Stimulated activated effector memory CD8-positive, alpha-beta T cell treated with anti-CD3 and anti-CD28 coated beads, Interleukin-12 subunit alpha, Interleukin-12 subunit beta, amount 100 ng/mL, for 72 hours (primary cell): ENCODE measurements around the gene PNMT.

Experiments
- ATAC-seq: fragments of 150-1000 bp; cut with Tn5 transposase; 2 replicates; pipeline ENCODE4 v1.10.0; 2021
- DNase-seq, 2 donors: peaks; one replicate each; pipeline ENCODE4 v3.0.0; 2021 to 2022; ENCODE audit warnings: low spot score in 2 of 2
- H3K27ac Mint-ChIP-seq: one replicate; pipeline ENCODE4 v1.8.0; 2022; ENCODE audit warnings: mild to moderate bottlenecking, mixed read lengths
- H3K36me3 Mint-ChIP-seq: one replicate; pipeline ENCODE4 v1.8.0; 2022; ENCODE audit warnings: mild to moderate bottlenecking, mixed read lengths
- H3K4me1 Mint-ChIP-seq: one replicate; pipeline ENCODE4 v1.8.0; 2022; ENCODE audit warnings: mixed read lengths
- H3K4me3 Mint-ChIP-seq: one replicate; pipeline ENCODE4 v1.8.0; 2022; ENCODE audit warnings: mild to moderate bottlenecking, mixed read lengths
- H3K9me3 Mint-ChIP-seq: one replicate; pipeline ENCODE4 v1.8.0; 2022; ENCODE audit warnings: mixed read lengths

PNMT gene

GRCh38 chr17:39659279-39660010 lies 8.8 kb upstream of the PNMT start:
- no peak for DNase-seq
- no peak overlapping the region for H3K4me3 Mint-ChIP-seq
- no peak for ATAC-seq
- no peaks in the 10 kb centered on the region for H3K9me3 Mint-ChIP-seq
- H3K27ac Mint-ChIP-seq, result no peak overlapping the region
- H3K36me3 Mint-ChIP-seq, result peaks cover 47% of the 10 kb centered on the region
- H3K4me1 Mint-ChIP-seq, result peaks cover 4% of the 10 kb centered on the region

GRCh38 chr17:39660011-39660360 lies 8.3 kb upstream of the PNMT start:
- H3K27ac Mint-ChIP-seq, result no peak overlapping the region
- no peak for ATAC-seq
- peaks cover 51% of the 10 kb centered on the region for H3K36me3 Mint-ChIP-seq
- H3K4me1 Mint-ChIP-seq, result peaks cover 4% of the 10 kb centered on the region
- no peak overlapping the region for H3K4me3 Mint-ChIP-seq
- H3K9me3 Mint-ChIP-seq, result no peaks in the 10 kb centered on the region
- DNase-seq, result no peak

DNA sequence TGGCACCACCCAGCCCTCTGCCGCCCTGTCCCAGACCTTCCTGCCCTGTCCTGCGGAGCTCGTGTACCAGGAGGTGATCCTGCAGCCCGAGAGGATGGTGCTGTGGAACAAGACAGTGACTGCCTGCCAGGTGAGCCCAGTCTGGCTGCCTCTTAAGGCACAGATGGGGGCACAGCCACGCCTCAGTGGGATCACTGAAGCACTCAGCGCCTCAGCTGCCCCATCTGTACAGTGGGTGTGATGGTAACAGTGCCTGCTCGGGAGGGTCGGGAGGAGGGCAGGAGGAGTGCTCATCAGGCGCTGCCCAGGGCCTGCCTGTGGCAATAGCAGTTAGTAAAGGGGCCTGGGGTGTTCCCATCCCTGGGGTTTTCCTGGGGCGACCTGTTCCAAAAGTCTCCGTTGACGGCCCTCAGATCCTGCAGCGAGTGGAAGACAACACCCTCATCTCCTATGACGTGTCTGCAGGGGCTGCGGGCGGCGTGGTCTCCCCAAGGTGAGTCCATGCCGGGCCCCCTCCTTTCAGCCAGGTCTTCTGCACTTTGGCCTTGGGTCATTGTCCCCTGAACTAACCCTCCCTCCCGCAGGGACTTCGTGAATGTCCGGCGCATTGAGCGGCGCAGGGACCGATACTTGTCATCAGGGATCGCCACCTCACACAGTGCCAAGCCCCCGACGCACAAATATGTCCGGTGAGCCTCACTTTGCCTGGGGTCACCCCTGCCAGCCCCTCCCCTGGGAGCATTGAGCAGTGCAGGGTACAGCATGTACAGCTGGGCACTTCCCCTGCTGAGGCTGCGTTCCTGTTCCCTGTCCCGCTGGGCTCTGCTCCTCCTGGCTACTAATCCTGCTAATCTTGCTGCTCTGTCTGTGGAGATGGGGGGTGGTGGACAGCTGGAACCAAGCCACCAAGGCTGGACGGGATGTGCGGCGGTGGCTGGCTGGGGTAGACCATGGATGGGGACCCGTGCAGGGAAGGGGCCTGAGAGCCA lies 7.6 kb upstream of the PNMT start:
- Mint-ChIP-seq H3K4me1 (peaks cover under 1% of the 10 kb centered on the region), H3K9me3 (no peaks in the 10 kb centered on the region), H3K36me3 (peaks cover 47% of the 10 kb centered on the region), H3K4me3 (no peak overlapping the region), H3K27ac (no peak overlapping the region)
- ATAC-seq (no peak), DNase-seq (no peak)

GRCh38 chr17:39661744-39662541 lies 6.3 kb upstream of the PNMT start:
- Mint-ChIP-seq H3K4me1 (peaks cover 5% of the 10 kb centered on the region), H3K27ac (no peak overlapping the region), H3K36me3 (peaks cover 41% of the 10 kb centered on the region), H3K9me3 (no peaks in the 10 kb centered on the region), H3K4me3 (no peak overlapping the region)
- no peak for ATAC-seq
- no peak for DNase-seq

- Mint-ChIP-seq H3K4me1 (peaks cover 5% of the 10 kb centered on the region), H3K4me3 (no peak overlapping the region), H3K9me3 (no peaks in the 10 kb centered on the region), H3K36me3 (peaks cover 33% of the 10 kb centered on the region), H3K27ac (no peak overlapping the region)
- DNase-seq (no peak), ATAC-seq (no peak)
Observed at GRCh38 chr17:39662551-39663339, 5.5 kb upstream of the PNMT start.

DNA sequence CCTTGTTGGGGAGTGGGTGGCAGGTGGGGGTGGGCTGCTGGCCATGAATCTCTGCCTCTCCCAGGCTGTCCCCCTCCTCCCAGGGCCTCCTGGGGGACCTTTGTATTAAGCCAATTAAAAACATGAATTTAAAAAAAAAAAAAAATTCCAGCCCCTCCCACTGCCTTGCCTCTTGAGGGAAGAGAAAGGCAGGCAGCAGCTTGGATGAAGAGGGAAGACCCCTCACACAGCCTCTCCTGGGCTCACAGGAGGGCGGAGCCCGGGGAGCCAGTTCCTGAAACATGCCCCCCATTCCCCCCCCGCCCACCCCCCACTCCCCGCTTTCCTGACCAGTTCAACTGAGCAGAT lies 4.9 kb upstream of the PNMT start:
- no peak for DNase-seq
- ATAC-seq, result no peak
- H3K9me3 Mint-ChIP-seq, result no peaks in the 10 kb centered on the region
- peaks cover 27% of the 10 kb centered on the region for H3K36me3 Mint-ChIP-seq
- H3K4me1 Mint-ChIP-seq, result peaks cover 10% of the 10 kb centered on the region
- no peak overlapping the region for H3K27ac Mint-ChIP-seq
- no peak overlapping the region for H3K4me3 Mint-ChIP-seq

- Mint-ChIP-seq H3K4me3 (no peak overlapping the region), H3K4me1 (peaks cover 16% of the 10 kb centered on the region), H3K36me3 (peaks cover 30% of the 10 kb centered on the region), H3K27ac (peak overlapping the region; percentile 48), H3K9me3 (no peaks in the 10 kb centered on the region)
- ATAC-seq, result no peak
- no peak for DNase-seq
Observed at GRCh38 chr17:39663688-39664580, 4.3 kb upstream of the PNMT start.

DNA sequence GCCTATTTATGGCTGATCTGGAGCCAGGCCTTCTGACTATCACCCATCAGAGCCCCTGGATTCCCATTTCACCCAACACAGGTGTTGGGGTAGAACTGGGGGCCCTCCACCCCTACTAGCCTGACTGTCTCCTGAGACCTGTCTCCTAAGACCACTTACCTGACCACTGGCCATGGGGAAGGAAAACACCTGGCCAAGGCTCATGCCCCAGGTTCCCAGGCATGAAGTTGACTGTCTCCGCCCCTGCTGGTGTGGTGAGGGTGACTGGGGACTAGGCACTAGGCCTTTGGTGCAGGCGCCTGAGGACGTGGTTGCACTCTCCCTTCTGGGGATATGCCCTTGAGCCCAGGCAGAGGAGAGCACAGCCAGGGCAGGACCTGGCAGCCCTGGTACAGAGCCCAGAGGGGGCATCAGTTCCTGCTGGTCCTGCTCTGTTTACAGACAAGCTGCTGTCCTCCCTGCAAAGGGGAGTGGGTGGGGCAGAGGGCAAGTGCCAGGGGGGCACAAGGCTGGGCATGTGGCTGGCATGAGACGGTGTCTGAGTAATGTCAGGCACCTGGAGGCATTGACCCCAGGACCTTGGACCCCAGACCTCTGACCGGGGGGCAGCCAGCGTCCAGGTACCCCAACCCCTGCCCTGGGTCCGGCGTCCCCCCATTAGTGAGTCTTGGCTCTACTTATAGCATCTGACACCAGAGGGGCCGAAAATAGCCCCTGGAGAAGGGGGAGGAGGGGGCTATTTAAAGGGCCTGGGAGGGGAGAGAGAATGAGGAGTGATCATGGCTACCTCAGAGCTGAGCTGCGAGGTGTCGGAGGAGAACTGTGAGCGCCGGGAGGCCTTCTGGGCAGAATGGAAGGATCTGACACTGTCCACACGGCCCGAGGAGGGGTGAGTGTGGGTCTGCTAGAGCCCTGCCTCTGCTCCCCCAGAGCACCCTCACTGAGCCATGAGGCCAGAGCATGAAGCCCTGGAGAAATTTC lies 3.4 kb upstream of the PNMT start, which contains the start of gene TCAP:
Gene TCAP (plus strand): TSS at position 769 of the 981 bp plus-strand sequence. CDS start 11 bp downstream, at position 780.
- Mint-ChIP-seq H3K9me3 (no peaks in the 10 kb centered on the region), H3K27ac (peak within 1 kb of the TSS; percentile 48), H3K36me3 (peaks cover 28% of the 10 kb centered on the region), H3K4me1 (peaks cover 17% of the 10 kb centered on the region), H3K4me3 (peak within 1 kb of the TSS; percentile 69)
- DNase-seq (no peak), ATAC-seq (no peak)

DNA sequence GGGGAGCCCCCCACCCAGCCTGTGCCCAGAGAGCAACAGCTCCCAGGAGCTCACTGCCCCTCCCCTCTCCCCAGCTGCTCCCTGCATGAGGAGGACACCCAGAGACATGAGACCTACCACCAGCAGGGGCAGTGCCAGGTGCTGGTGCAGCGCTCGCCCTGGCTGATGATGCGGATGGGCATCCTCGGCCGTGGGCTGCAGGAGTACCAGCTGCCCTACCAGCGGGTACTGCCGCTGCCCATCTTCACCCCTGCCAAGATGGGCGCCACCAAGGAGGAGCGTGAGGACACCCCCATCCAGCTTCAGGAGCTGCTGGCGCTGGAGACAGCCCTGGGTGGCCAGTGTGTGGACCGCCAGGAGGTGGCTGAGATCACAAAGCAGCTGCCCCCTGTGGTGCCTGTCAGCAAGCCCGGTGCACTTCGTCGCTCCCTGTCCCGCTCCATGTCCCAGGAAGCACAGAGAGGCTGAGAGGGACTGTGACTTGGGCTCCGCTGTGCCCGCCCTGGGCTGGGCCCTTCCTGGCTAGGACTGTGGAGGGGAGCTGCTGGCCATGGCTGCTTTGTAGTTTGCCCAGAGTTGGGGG lies 2.5 kb upstream of the PNMT start:
- Mint-ChIP-seq H3K36me3 (peaks cover 19% of the 10 kb centered on the region), H3K27ac (peak overlapping the region; percentile 48), H3K4me1 (peaks cover 17% of the 10 kb centered on the region), H3K9me3 (no peaks in the 10 kb centered on the region), H3K4me3 (peak overlapping the region; percentile 69)
- DNase-seq (no peak), ATAC-seq (peak; percentile 15)

DNA sequence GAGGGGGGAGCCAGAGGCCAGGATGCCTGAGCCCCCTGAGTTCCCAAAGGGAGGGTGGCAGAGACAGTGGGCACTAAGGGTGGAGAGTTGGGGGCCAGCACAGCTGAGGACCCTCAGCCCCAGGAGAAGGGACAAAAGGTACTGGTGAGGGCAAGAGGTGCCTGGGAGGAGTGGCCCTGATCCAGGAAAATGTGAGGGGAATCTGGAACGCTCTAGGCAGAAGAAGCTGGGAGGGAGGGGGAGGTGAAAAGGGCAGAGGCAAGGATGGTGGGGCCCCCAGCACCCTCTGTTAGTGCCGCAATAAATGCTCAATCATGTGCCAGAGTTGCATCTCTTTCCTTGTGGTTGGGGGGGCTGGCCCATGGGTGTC lies 2.0 kb upstream of the PNMT start:
- H3K4me3 Mint-ChIP-seq, result peak overlapping the region; percentile 69
- peak overlapping the region; percentile 23 for H3K27ac Mint-ChIP-seq
- H3K9me3 Mint-ChIP-seq, result no peaks in the 10 kb centered on the region
- ATAC-seq (no peak), DNase-seq (no peak)
- H3K4me1 Mint-ChIP-seq, result peaks cover 17% of the 10 kb centered on the region
- H3K36me3 Mint-ChIP-seq, result peaks cover 15% of the 10 kb centered on the region

- Mint-ChIP-seq H3K36me3 (peaks cover 13% of the 10 kb centered on the region), H3K4me1 (peaks cover 20% of the 10 kb centered on the region), H3K4me3 (peak overlapping the region; percentile 69), H3K9me3 (no peaks in the 10 kb centered on the region), H3K27ac (peak overlapping the region; percentile 32)
- ATAC-seq (no peak), DNase-seq (no peak)
Observed at GRCh38 chr17:39666601-39667261, 1.5 kb upstream of the PNMT start.

DNA sequence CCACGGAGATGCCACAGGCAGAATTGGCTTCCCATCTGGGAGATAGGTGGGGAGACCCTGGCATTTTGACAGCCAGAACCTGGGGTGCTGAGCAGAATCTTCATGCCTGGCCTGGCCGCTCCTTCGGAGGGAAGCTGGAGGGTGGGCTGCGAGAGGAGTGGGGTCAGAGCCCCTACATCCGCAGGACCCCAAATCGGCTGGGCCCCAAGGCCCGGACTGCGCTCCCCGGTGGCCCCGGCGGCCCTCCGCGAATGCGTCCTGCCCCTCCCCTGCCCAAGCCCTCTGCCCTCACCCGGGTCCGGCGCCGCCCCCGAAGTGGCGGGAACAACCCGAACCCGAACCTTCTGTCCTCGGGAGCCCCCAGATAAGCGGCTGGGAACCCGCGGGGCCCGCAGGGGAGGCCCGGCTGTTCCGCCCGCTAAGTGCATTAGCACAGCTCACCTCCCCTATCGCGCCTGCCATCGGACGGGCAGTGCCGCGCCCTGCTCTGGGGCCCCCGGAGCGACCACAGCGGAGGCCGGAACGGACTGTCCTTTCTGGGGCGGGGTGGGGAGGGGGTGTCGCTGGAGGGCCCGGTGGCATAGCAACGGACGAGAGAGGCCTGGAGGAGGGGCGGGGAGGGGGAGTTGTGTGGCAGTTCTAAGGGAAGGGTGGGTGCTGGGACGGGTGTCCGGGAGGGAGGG lies 850 bp upstream of the PNMT start:
- DNase-seq (no peak), ATAC-seq (no peak)
- Mint-ChIP-seq H3K27ac (peak overlapping the region; percentile 32), H3K9me3 (no peaks in the 10 kb centered on the region), H3K4me1 (peaks cover 26% of the 10 kb centered on the region), H3K36me3 (peaks cover 13% of the 10 kb centered on the region), H3K4me3 (peak overlapping the region; percentile 69)
